GM12892 (cell line): Measurements from ENCODE around the gene PANK4.

ENCODE experiments used
- POLR2A ChIP-seq: IDR thresholded peaks from 2 replicates; pipeline ENCODE4 v1.6.1; 2011; ENCODE audit warnings: low read depth, low read length, control low read depth
- POLR2AphosphoS5 ChIP-seq: IDR thresholded peaks from 2 replicates; pipeline ENCODE4 v1.6.1; 2011; ENCODE audit warnings: low read depth, low read length, control low read depth

DNA sequence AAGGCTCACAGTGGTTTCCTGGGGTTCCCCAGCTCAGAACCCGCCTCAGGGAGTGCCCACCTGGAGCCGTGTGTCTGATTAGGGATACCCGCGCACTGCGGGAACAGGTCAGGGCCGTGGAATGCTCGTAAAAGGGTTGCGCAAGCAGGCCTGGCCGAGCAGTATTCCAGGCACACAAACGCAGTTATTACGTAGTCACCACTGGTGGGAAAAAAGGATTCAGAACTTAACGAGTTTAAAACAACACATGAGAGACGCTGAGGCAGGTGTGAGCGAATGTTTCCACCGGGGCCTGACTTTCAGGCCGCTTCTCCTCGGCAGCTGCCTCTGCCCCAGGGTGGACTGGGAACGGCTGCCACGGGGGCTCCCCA, 32.1 kb downstream of the PANK4 start:
- no peak for TF ChIP-seq POLR2AphosphoS5
- no peak for TF ChIP-seq POLR2A
